Epithelial cell of esophagus (primary cell): ENCODE measurements around the gene ARMCX6.
A peak's percentile ranks its signal among the peaks of the same experiment; 100 is the strongest.

Source experiments
- DNase-seq: peaks from one replicate; pipeline ENCODE4 v3.0.0; 2010; ENCODE audit warnings: low read depth
- H3K4me3 ChIP-seq: 2 replicates; pipeline ENCODE4 v1.5.1; 2011; ENCODE audit warnings: mild to moderate bottlenecking, low read length, control low read depth
- TF ChIP-seq, protein P1 (sequence below): IDR thresholded peaks from 2 replicates; pipeline ENCODE4 v1.5.1; 2011; ENCODE audit warnings: low read depth, mild to moderate bottlenecking, low read length, control low read depth, inconsistent platforms; ENCODE audit not compliant: insufficient read depth; ENCODE audit errors: missing control alignments

The ARMCX6 gene

DNA sequence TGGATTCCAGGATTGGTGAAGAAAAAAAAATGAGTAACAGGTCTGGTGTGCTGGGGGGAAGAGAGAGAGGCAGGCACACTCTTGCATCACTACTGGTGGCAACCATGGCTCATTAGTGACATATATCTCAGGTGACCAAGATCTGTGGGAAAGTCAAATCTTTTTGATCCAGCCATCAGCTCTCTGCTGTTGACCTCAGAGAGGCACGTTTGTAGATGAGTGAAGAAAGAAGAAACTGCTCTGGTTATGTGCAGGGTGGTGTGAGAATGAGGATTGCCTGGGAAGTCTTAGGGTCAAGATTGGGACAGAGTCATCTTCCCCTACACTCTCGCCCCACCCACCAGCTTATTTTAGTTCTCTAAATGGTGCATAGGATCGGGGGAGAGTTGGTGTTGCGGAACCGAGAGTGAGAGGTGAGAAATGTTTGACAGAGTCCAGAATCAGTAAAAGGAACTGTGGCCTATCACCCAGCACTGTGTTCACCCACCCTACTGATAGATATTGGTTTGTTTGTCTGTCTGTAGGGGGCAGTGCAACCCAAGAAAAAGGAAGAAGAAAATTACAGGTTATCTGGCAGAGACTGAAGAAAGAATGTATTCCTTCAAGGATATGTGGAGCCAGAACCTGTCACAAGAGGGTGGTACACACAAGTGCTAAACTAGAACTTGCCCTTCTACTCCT, 21.9 kb downstream of the ARMCX6 start:
- H3K4me3 ChIP-seq, result no peak overlapping the region
- TF ChIP-seq, protein P1, sequence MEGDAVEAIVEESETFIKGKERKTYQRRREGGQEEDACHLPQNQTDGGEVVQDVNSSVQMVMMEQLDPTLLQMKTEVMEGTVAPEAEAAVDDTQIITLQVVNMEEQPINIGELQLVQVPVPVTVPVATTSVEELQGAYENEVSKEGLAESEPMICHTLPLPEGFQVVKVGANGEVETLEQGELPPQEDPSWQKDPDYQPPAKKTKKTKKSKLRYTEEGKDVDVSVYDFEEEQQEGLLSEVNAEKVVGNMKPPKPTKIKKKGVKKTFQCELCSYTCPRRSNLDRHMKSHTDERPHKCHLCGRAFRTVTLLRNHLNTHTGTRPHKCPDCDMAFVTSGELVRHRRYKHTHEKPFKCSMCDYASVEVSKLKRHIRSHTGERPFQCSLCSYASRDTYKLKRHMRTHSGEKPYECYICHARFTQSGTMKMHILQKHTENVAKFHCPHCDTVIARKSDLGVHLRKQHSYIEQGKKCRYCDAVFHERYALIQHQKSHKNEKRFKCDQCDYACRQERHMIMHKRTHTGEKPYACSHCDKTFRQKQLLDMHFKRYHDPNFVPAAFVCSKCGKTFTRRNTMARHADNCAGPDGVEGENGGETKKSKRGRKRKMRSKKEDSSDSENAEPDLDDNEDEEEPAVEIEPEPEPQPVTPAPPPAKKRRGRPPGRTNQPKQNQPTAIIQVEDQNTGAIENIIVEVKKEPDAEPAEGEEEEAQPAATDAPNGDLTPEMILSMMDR, result peak; percentile 56
- DNase-seq, result peak; percentile 65
